Thoracic aorta (tissue), 2 donors: ENCODE results near the gene ARID3A. TPM values are rescaled to one million over a fixed set of nuclear protein-coding genes. Genes with fewer than 3 reads are reported as not detected.

Experiments
- total RNA-seq, 2 donors: library from RNA; depleted of rRNA; stranded (reverse); fragments of >200 nt; gene quantifications; one replicate each; pipeline versions ENCODE4 v1.1.0 to v1.2.3, GENCODE V29; 2016

ARID3A gene
- total RNA-seq, 2 donors from 2014 or later: 3.3 to 11.2 TPM

Other genes starting within 250 kb of the ARID3A start
- gene FSTL3, start 249.6 kb upstream of the ARID3A start, total RNA-seq: 100 to 1,000 TPM; 361 to 595 TPM
- gene PRSS57, start 230.6 kb upstream of the ARID3A start, total RNA-seq: not detected
- gene PALM, start 217.1 kb upstream of the ARID3A start, total RNA-seq: 10 to 100 TPM; 14.4 to 28.4 TPM
- gene MISP, start 174.9 kb upstream of the ARID3A start, total RNA-seq: 1 to 10 TPM in 1 of 2 donors, not detected in 1; 2.2 TPM
- gene PTBP1, start 128.6 kb upstream of the ARID3A start, total RNA-seq: 100 to 1,000 TPM; 149 to 163 TPM
- not detected for gene PLPPR3, start 104.1 kb upstream of the ARID3A start, total RNA-seq
- 1 to 10 TPM in 1 of 2 donors, not detected in 1; 1.1 TPM for gene AZU1, start 98.2 kb upstream of the ARID3A start, total RNA-seq
- not detected for gene PRTN3, start 85.0 kb upstream of the ARID3A start, total RNA-seq
- under 1 TPM in 1 of 2 donors, not detected in 1; 0.41 TPM for gene ELANE, start 73.7 kb upstream of the ARID3A start, total RNA-seq
- 100 to 1,000 TPM; 472 to 781 TPM for gene CFD, start 66.4 kb upstream of the ARID3A start, total RNA-seq
- 10 to 100 TPM; 29.1 to 38.0 TPM for gene MED16, start 32.8 kb upstream of the ARID3A start, total RNA-seq
- not detected for gene RNU6-9, start 32.6 kb upstream of the ARID3A start, total RNA-seq
- 10 to 100 TPM; 37.6 to 42.4 TPM for gene R3HDM4, start 12.8 kb upstream of the ARID3A start, total RNA-seq
- gene KISS1R, start 8.7 kb upstream of the ARID3A start, total RNA-seq: not detected
- gene WDR18, start 58.3 kb downstream of the ARID3A start, total RNA-seq: 10 to 100 TPM in 1 of 2 donors, 1 to 10 TPM in 1; 6.8 to 27.6 TPM
- under 1 TPM in 1 of 2 donors, not detected in 1; 0.14 TPM for gene GRIN3B, start 74.4 kb downstream of the ARID3A start, total RNA-seq
- gene TMEM259, start 95.1 kb downstream of the ARID3A start, total RNA-seq: 100 to 1,000 TPM; 183 to 267 TPM
- gene RNU6-2, start 95.5 kb downstream of the ARID3A start, total RNA-seq: not detected
- gene CNN2, start 100.6 kb downstream of the ARID3A start, total RNA-seq: 100 to 1,000 TPM in 1 of 2 donors, 10 to 100 TPM in 1; 96.9 to 193 TPM
- gene ABCA7, start 114.1 kb downstream of the ARID3A start, total RNA-seq: 1 to 10 TPM; 6.0 to 7.0 TPM
- 10 to 100 TPM; 37.9 to 42.6 TPM for gene ARHGAP45, start 141.1 kb downstream of the ARID3A start, total RNA-seq
- 100 to 1,000 TPM; 129 to 149 TPM for gene POLR2E, start 169.3 kb downstream of the ARID3A start, total RNA-seq
- gene GPX4, start 178.0 kb downstream of the ARID3A start, total RNA-seq: 100 to 1,000 TPM; 259 to 441 TPM
- gene SBNO2, start 248.2 kb downstream of the ARID3A start, total RNA-seq: 100 to 1,000 TPM in 1 of 2 donors, 10 to 100 TPM in 1; 55.4 to 182 TPM